Testis (tissue), 3 donors: ENCODE results near the gene ABI3. TPM values are rescaled to one million over a fixed set of nuclear protein-coding genes. Genes with fewer than 3 reads are reported as not detected.

Experiments used
- DNase-seq: peaks from one replicate; pipeline ENCODE4 v3.0.0-alpha.2; 2019
- H3K27ac ChIP-seq, 2 donors: fragments of 200-600 bp; sonication (generic); one replicate each; pipeline ENCODE4 v1.5.1; 2019
- H3K27me3 ChIP-seq: fragments of 200-600 bp; sonication (generic); one replicate; pipeline ENCODE4 v1.5.1; 2019
- H3K36me3 ChIP-seq: fragments of 200-600 bp; sonication (generic); one replicate; pipeline ENCODE4 v1.5.1; 2017; ENCODE audit warnings: low read depth; ENCODE audit errors: missing control alignments
- H3K4me1 ChIP-seq: fragments of 200-600 bp; sonication (generic); one replicate; pipeline ENCODE4 v1.5.1; 2019
- H3K4me3 ChIP-seq, 2 donors: fragments of 200-600 bp; sonication (generic); one replicate each; pipeline ENCODE4 v1.5.1; 2017 to 2019
- H3K9me3 ChIP-seq: fragments of 200-600 bp; sonication (generic); one replicate; pipeline ENCODE4 v1.5.1; 2017
- POLR2A ChIP-seq: fragments of 450-650 bp; IDR thresholded peaks from one replicate; pipeline ENCODE4 v1.6.1; 2017; ENCODE audit warnings: antibody characterized with exemption, mild to moderate bottlenecking, moderate library complexity
- WGBS, 2 donors: methylation state at CpG; one replicate each; pipeline ENCODE4 v1.1.5; 2018; 5-methylcytosine and 5-hydroxymethylcytosine counted together
- intact Hi-C: fragments of 100-400 bp; cut with DNase I; formaldehyde crosslinking; loops from one replicate; pipeline ENCODE4 v1.15.1; 2023; ENCODE audit warnings: low total_unique reads
- polyA plus RNA-seq: library from polyadenylated mRNA; stranded (reverse); fragments of 350-450 nt; fragmentation: Illumina TruSeq; extraction: RNeasy Lipid Tissue Mini Kit (QIAGEN cat#74804); gene quantifications from one replicate; pipeline ENCODE4 v1.2.3, GENCODE V29; 2014; ENCODE audit warnings: low read depth, low replicate concordance; ENCODE audit not compliant: insufficient read depth
- total RNA-seq, 2 donors: library from RNA; depleted of rRNA; stranded (reverse); fragments of >200 nt; gene quantifications; one replicate each; pipeline ENCODE4 v1.2.3, GENCODE V29; 2016
- TF ChIP-seq, protein P1 (sequence below), 3 experiments: fragments of 450-650 bp in 2 of 3; fragments of 200-600 bp in 1 of 3; sonication (generic) in 1 of 3; IDR thresholded peaks; one replicate each; pipeline ENCODE4 v1.5.1; 2016 to 2019; ENCODE audit warnings: antibody characterized with exemption in 3 of 3, mild to moderate bottlenecking in 2 of 3, moderate library complexity in 1 of 3

Gene ABI3
- total and polyA plus RNA-seq, 3 donors from 2014 or later = 0.87 to 3.9 (median 2.2) TPM

DNA sequence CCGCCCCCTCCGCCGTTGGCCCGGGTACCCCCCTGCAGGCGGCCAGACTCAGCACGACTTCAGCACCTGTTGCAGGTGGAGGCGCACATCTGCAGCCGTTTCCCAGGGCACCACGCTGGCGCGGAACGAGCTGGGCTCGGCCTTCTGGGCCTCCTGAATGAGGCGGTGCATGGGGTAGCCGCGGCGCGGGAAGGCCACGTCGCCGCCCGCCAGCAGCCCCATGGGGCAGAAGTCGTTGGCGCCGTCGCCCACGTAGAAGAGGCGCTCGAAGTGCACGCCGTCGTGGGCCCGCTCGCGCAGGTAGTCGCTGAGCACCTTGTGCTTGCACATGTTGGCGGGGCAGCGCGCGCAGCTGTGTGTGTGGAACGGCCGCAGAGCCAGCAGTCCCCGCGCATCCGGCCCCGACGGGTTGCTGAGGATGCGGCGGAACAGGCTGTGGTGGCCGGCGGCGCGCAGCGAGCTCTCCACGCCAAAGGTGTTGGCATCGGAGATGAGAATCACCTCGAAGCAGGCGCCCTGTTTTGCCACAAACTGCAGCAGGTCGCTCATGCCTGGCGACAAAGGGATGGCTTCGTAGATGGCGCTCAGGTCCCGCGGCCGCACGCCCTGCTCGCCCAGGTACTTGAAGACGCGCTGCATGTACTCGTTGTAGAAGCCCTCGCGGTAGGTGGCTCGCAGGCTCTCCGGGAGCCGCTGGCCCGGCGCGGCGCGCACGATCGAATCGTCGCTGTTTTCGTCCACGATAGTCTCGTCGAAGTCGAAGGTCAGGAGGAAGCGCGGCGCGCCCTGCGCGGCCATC is 13.9 kb downstream of the ABI3 start:
- H3K36me3 ChIP-seq = no peaks in the 10 kb centered on the region
- intact Hi-C loops = no loop called here
- H3K27ac ChIP-seq = no peak overlapping the region
- H3K27me3 ChIP-seq = no peaks in the 10 kb centered on the region
- H3K9me3 ChIP-seq = no peaks in the 10 kb centered on the region
- peak overlapping the region; percentile 9 to 26 for H3K4me3 ChIP-seq
- WGBS, 2 donors = 0 to 1% methylated on average over 6 to 49 of the region's 95 CpGs
- peaks cover 5% of the 10 kb centered on the region for H3K4me1 ChIP-seq
- peak; percentile 29 for DNase-seq
- TF ChIP-seq, protein P1, sequence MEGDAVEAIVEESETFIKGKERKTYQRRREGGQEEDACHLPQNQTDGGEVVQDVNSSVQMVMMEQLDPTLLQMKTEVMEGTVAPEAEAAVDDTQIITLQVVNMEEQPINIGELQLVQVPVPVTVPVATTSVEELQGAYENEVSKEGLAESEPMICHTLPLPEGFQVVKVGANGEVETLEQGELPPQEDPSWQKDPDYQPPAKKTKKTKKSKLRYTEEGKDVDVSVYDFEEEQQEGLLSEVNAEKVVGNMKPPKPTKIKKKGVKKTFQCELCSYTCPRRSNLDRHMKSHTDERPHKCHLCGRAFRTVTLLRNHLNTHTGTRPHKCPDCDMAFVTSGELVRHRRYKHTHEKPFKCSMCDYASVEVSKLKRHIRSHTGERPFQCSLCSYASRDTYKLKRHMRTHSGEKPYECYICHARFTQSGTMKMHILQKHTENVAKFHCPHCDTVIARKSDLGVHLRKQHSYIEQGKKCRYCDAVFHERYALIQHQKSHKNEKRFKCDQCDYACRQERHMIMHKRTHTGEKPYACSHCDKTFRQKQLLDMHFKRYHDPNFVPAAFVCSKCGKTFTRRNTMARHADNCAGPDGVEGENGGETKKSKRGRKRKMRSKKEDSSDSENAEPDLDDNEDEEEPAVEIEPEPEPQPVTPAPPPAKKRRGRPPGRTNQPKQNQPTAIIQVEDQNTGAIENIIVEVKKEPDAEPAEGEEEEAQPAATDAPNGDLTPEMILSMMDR (IDR thresholded peaks at IDR 0.05) = no peak
- TF ChIP-seq POLR2A = no peak

DNA sequence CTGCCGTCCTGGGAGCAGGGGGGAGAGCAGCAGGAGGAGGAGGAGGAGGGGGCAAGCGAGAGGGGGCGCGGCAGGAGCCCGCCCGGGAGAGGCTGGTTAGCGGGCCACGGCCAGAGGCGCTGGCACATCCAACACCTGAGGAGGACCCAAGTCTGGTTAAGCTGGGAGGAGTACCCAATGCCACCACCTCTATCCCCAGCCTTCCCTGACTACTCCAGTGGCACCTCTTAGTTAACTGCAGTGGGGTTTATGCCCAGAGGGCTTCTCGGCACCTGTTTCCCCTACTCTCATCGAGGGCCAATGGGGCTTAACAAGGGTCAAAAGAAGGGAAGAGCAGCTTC is 14.5 kb downstream of the ABI3 start:
- H3K4me1 ChIP-seq = peaks cover 6% of the 10 kb centered on the region
- TF ChIP-seq, protein P1 (IDR thresholded peaks at IDR 0.05) = no peak
- no peak for TF ChIP-seq POLR2A
- intact Hi-C loops = no loop called here
- H3K4me3 ChIP-seq = peak overlapping the region in 1 of 2 donors; percentile 26
- no peak for DNase-seq
- no peaks in the 10 kb centered on the region for H3K27me3 ChIP-seq
- H3K27ac ChIP-seq = no peak overlapping the region
- no peaks in the 10 kb centered on the region for H3K9me3 ChIP-seq
- no peaks in the 10 kb centered on the region for H3K36me3 ChIP-seq
- 12 to 21% methylated on average over 9 to 11 of the region's 11 CpGs for WGBS, 2 donors

DNA sequence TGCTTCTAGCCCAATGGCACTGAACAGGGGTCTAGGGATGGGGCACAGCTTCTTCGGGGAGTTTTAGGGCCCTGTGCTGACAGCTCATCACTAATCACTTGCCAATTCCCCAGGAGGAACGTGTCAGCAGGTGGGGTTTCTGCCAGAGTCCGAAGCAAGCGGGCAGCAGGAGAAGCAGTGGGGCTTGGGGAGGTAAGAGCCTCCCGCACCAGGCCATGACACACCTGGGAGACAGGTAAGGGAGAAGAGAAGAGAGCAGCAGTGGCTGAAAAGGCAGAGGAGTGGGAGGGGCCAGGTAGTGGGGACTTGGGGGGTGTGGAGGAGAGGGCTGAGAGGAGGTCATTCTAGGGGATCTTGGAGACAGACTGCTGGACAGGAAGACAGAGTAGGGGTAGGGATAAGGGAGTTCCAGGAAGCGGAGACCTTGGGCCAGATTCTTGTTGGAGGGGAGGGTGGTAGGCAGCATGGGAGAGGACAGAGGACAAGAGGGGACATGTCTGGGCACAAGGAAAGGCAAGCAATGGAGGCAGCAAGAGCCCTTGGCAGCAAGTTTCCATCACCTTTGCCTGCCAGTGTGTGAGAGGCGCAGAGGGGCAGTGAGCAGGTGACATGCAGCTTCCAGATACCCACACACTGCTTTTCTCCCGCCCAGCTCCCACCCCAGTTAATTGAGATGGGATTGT is 15.2 kb downstream of the ABI3 start:
- Histone ChIP-seq H3K4me3 (no peak overlapping the region), H3K27me3 (no peaks in the 10 kb centered on the region), H3K27ac (no peak overlapping the region), H3K36me3 (no peaks in the 10 kb centered on the region), H3K4me1 (peaks cover 10% of the 10 kb centered on the region), H3K9me3 (no peaks in the 10 kb centered on the region)
- intact Hi-C loops = no loop called here
- TF ChIP-seq POLR2A = no peak
- TF ChIP-seq, protein P1 (IDR thresholded peaks at IDR 0.05) = no peak
- 75 to 86% methylated on average over 8 of the region's 8 CpGs for WGBS, 2 donors
- DNase-seq = no peak

- TF ChIP-seq, protein P1 (IDR thresholded peaks at IDR 0.05) = no peak
- TF ChIP-seq POLR2A = no peak
- no peaks in the 10 kb centered on the region for H3K36me3 ChIP-seq
- no peak overlapping the region for H3K27ac ChIP-seq
- peaks cover 10% of the 10 kb centered on the region for H3K4me1 ChIP-seq
- intact Hi-C loops = no loop called here
- no peak for DNase-seq
- no peaks in the 10 kb centered on the region for H3K9me3 ChIP-seq
- no peaks in the 10 kb centered on the region for H3K27me3 ChIP-seq
- no peak overlapping the region for H3K4me3 ChIP-seq
- 60 to 67% methylated on average over 3 of the region's 3 CpGs for WGBS, 2 donors
Observed at GRCh38 chr17:49226771-49227435, 16.4 kb downstream of the ABI3 start.
